Subcutaneous adipose tissue (tissue), 4 donors: ENCODE measurements around the gene RTN1. TPM values are rescaled to one million over a fixed set of nuclear protein-coding genes. Genes with fewer than 3 reads are reported as not detected.

Experiments
- total RNA-seq, 4 donors: library from RNA; depleted of rRNA; stranded (reverse); fragments of >200 nt; gene quantifications; one replicate each; pipeline ENCODE4 v1.1.0, GENCODE V29; 2016
- TF ChIP-seq, protein P1 (sequence below): fragments of 450-650 bp; IDR thresholded peaks from one replicate; pipeline ENCODE4 v1.5.1; 2016; ENCODE audit warnings: low read depth, mild to moderate bottlenecking, control low read depth, antibody characterized with exemption, moderate library complexity

The RTN1 gene
- total RNA-seq, 4 donors from 2014 or later, result 30.5 to 92.9 (median 49.8) TPM

GRCh38 chr14:59591641-59592370 lies 278.8 kb downstream of the RTN1 start:
- TF ChIP-seq, protein P1, sequence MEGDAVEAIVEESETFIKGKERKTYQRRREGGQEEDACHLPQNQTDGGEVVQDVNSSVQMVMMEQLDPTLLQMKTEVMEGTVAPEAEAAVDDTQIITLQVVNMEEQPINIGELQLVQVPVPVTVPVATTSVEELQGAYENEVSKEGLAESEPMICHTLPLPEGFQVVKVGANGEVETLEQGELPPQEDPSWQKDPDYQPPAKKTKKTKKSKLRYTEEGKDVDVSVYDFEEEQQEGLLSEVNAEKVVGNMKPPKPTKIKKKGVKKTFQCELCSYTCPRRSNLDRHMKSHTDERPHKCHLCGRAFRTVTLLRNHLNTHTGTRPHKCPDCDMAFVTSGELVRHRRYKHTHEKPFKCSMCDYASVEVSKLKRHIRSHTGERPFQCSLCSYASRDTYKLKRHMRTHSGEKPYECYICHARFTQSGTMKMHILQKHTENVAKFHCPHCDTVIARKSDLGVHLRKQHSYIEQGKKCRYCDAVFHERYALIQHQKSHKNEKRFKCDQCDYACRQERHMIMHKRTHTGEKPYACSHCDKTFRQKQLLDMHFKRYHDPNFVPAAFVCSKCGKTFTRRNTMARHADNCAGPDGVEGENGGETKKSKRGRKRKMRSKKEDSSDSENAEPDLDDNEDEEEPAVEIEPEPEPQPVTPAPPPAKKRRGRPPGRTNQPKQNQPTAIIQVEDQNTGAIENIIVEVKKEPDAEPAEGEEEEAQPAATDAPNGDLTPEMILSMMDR, result no peak

- TF ChIP-seq, protein P1, result no peak
These were observed 282.5 kb downstream of the RTN1 start for GRCh38 chr14:59588101-59588500.

GRCh38 chr14:59585891-59586554 lies 284.6 kb downstream of the RTN1 start:
- TF ChIP-seq, protein P1, result no peak

- TF ChIP-seq, protein P1, result no peak
These were observed 286.8 kb downstream of the RTN1 start for GRCh38 chr14:59583755-59584154.

- TF ChIP-seq, protein P1, result no peak
These were observed 287.6 kb downstream of the RTN1 start for GRCh38 chr14:59582845-59583509.

DNA sequence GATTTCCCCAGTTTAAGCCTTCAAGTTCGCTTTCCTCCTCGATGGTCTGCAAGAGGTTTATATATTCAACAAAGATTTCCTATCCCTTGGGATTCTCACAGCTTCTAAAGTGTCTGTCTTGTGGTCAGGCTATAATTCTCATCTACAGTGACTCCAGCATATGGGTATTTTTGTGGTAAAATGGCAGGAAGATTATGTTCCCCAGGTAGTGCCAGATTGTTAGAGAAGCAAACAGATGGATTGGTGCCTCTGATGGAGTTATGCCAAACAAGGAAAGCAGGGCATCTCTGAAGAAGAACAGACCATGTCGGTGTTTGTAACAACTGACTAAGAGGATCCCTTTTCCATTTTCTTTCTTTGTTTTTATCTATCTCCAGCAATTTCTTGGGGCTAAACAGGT lies 288.4 kb downstream of the RTN1 start:
- TF ChIP-seq, protein P1, result no peak

- TF ChIP-seq, protein P1, result no peak
These were observed 289.7 kb downstream of the RTN1 start for GRCh38 chr14:59580911-59581310.
